Measurements from ENCODE around the gene ARHGAP24.

- TF ChIP-seq CTCF (IDR thresholded peaks at IDR 0.05; ENCODE audit: low read length), result no peak
- TF ChIP-seq EZH2phosphoT487 (IDR thresholded peaks at IDR 0.05; ENCODE audit: low read length), result no peak
- no peak for TF ChIP-seq EZH2 (optimal IDR thresholded peaks at IDR 0.05; ENCODE audit: low read depth, low read length)
Measured at GRCh38 chr4:85792376-85793232, 317.7 kb downstream of the ARHGAP24 start.

Data from MM.1S (cell line).